Natural killer cell treated with Interleukin-12 subunit alpha and Interleukin-12 subunit beta and Interleukin-15 and Interleukin-18, amount 100 ng/mL, for 72 hours (primary cell): Measurements from ENCODE around the gene GRIK4. TPM values are rescaled to one million over a fixed set of nuclear protein-coding genes. Genes with fewer than 3 reads are reported as not detected.

ENCODE experiments used
- ATAC-seq, 2 donors: fragments of 150-1000 bp; cut with Tn5 transposase in 1 of 2; sonication (Bioruptor Pico), chemical (Tn5 transposase) in 1 of 2; 2 replicates each; pipeline ENCODE4 v1.10.0; 2021
- DNase-seq: peaks from one replicate; pipeline ENCODE4 v3.0.0; 2022; ENCODE audit warnings: low spot score
- H3K27ac Mint-ChIP-seq, 2 donors: 1 replicate in 1 of 2; 2 replicates in 1 of 2; pipeline ENCODE4 v1.8.0; 2022; ENCODE audit warnings: mixed read lengths in 2 of 2, mild to moderate bottlenecking in 1 of 2, moderate library complexity in 1 of 2
- H3K27me3 Mint-ChIP-seq, 2 donors: 1 replicate in 1 of 2; 2 replicates in 1 of 2; pipeline ENCODE4 v1.8.0; 2022; ENCODE audit warnings: mixed read lengths in 2 of 2
- H3K36me3 Mint-ChIP-seq: one replicate; pipeline ENCODE4 v1.8.0; 2022; ENCODE audit warnings: mixed read lengths
- H3K4me1 Mint-ChIP-seq, 2 donors: 1 replicate in 1 of 2; 2 replicates in 1 of 2; pipeline ENCODE4 v1.8.0; 2022; ENCODE audit warnings: low read depth in 2 of 2, mixed read lengths in 2 of 2, mild to moderate bottlenecking in 1 of 2
- H3K4me3 Mint-ChIP-seq: one replicate; pipeline ENCODE4 v1.8.0; 2022; ENCODE audit warnings: mixed read lengths
- H3K9me3 Mint-ChIP-seq: 2 replicates; pipeline ENCODE4 v1.8.0; 2022; ENCODE audit warnings: mixed read lengths
- total RNA-seq, 2 donors: library from RNA; stranded (reverse); gene quantifications; one replicate each; pipeline ENCODE4 v1.2.3, GENCODE V29; 2022

GRIK4 gene
- total RNA-seq, 2 donors from 2014 or later = 1.4 to 1.8 TPM

DNA sequence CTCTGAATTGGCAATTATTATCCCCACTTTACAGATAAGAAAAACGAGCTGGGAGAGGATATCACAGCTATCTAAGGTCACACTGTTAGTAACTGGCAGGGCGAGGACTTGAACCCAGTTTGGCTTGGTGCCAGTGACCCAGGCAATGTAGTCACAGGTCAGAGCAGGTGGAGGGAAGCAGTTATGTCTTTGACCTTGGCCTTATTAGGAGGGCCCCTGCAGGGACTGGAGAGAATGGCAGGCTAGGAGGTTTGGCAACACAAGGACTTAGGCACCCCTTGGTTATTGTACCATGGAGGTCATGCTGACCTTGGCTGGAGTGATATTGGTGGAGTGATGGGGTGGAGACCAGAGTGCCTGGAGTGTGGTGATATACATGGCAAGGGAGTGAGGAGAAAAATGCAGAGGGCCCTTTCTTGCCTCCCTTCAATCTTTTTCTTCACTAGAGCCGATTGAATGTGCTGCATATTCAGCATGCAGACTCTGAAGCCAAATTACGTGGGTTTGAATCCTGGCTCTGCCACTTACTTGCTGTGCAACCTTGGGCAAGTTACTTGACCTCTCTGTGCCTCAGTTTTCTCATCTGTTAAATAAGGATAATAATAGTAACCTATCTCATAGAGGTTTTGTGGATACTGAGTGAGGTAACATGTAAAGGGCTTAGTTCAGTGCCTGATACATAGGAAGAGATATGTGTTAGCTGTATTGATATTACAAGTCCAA lies 419.7 kb downstream of the GRIK4 start:
- Mint-ChIP-seq H3K4me1 (peaks cover 28 to 32% of the 10 kb centered on the region in 2 donors), H3K27me3 (peaks cover 0 to 6% of the 10 kb centered on the region in 2 donors), H3K9me3 (no peaks in the 10 kb centered on the region), H3K4me3 (no peak overlapping the region), H3K36me3 (no peaks in the 10 kb centered on the region), H3K27ac (peak overlapping the region; percentile 32)
- DNase-seq (no peak), ATAC-seq (no peak)

DNA sequence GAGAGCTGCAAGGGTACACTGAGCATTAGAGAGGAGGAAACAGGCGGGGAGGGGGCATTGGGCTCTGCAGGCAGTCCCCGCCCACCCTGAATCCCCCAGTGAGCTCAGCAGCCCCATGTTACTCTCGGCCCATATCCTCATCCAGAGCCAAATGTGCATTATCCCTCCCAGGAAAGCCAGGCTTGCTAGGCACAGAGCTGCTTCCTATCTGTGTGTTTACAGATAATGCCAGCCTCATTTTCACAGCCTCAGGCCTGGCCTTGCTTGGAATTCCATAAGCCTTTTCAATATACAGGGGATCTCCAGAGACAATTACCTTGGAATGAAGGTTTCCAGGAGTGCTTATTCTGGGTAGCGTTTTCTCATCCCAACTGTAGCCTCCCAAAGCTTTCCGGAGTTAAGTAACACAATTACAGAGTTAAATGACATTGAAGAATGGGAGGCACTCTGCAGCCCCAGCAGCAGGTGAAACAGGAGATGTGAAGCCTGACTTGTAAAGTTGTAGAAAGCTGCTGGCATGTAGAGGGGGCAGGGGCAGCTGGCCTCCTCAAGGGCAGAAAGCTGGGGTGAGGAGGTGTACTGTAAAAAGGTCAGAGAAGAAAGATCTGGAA lies 420.9 kb downstream of the GRIK4 start:
- Mint-ChIP-seq H3K27me3 (peaks cover 0 to 6% of the 10 kb centered on the region in 2 donors), H3K9me3 (no peaks in the 10 kb centered on the region), H3K4me3 (no peak overlapping the region), H3K27ac (peak overlapping the region in 1 of 2 donors; percentile 40), H3K36me3 (no peaks in the 10 kb centered on the region), H3K4me1 (peaks cover 21 to 24% of the 10 kb centered on the region in 2 donors)
- DNase-seq (no peak), ATAC-seq (no peak)

DNA sequence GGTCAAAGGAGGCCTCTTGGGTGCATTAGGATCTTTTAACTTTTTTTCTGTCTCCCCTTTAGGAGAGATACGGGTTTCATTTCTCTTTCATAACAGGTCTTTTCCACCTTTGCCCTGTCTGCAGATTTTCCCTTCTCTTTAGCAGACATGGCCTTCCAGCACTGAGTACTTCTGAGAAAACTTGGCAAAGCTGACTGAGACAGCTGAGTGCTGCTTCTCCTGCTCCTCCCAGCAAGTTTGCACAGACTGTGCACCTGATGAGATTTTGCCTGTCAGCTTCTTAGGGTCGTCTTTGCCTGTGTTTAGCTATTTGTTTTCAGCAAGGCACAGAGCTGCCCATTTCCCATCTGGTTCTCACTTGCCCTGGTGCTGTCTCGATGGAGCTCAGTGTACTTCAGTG lies 424.8 kb downstream of the GRIK4 start:
- no peak for DNase-seq
- no peaks in the 10 kb centered on the region for H3K4me1 Mint-ChIP-seq

DNA sequence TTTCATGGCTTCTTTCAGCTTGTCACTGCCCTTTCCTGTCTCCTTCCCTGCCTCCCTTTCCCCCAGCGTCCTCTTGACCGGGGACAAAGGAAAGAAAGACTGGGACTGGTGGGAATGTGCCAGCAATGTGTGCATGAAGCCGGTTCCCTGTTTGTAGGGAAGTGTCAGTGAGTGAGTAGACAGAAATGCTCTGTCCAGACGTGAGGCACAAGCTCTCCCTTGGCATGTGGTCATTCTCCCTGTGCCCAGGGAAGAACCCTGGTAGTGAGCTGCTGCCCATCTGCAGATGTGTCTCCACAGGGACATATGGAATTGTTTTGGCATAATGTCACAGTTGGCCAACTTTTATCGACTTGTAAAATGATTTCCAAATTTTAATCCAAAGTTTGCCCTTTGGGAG lies 426.0 kb downstream of the GRIK4 start:
- H3K27me3 Mint-ChIP-seq = peaks cover 8 to 18% of the 10 kb centered on the region in 2 donors
- H3K4me1 Mint-ChIP-seq = no peaks in the 10 kb centered on the region
- DNase-seq = no peak
- H3K9me3 Mint-ChIP-seq = no peaks in the 10 kb centered on the region
- no peaks in the 10 kb centered on the region for H3K36me3 Mint-ChIP-seq
- ATAC-seq = no peak
- no peak overlapping the region for H3K4me3 Mint-ChIP-seq
- no peak overlapping the region for H3K27ac Mint-ChIP-seq

More for the DNA sequence above, 424.8 kb downstream of the GRIK4 start:
- ATAC-seq = no peak
- H3K27me3 Mint-ChIP-seq = peaks cover 8 to 18% of the 10 kb centered on the region in 2 donors
- no peak overlapping the region for H3K4me3 Mint-ChIP-seq
- H3K27ac Mint-ChIP-seq = peak overlapping the region in 1 of 2 donors; percentile 9
- H3K36me3 Mint-ChIP-seq = no peaks in the 10 kb centered on the region
- H3K9me3 Mint-ChIP-seq = no peaks in the 10 kb centered on the region

DNA sequence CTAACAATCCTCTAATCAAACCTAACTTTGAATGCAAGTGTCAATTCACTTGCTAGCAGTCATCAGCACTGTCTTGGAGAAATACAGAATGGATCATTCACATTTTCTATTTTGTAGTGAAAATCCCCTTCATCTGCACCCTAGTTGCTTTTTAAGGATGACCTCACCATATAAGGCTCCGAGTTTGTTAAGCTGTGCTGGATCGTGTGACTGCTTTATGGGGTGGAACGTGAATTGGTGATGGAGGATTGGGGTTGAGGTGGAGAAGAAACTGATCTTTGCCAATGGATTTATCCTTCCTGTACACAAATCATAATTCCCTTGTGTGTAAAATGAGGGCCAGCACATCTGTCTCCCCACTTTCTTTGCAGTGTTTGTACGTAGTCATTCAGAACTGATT lies 426.7 kb downstream of the GRIK4 start:
- H3K27me3 Mint-ChIP-seq = peaks cover 8 to 18% of the 10 kb centered on the region in 2 donors
- H3K27ac Mint-ChIP-seq = no peak overlapping the region
- DNase-seq (no peak), ATAC-seq (no peak)
- no peak overlapping the region for H3K4me3 Mint-ChIP-seq
- no peaks in the 10 kb centered on the region for H3K36me3 Mint-ChIP-seq
- H3K4me1 Mint-ChIP-seq = no peaks in the 10 kb centered on the region
- H3K9me3 Mint-ChIP-seq = no peaks in the 10 kb centered on the region

DNA sequence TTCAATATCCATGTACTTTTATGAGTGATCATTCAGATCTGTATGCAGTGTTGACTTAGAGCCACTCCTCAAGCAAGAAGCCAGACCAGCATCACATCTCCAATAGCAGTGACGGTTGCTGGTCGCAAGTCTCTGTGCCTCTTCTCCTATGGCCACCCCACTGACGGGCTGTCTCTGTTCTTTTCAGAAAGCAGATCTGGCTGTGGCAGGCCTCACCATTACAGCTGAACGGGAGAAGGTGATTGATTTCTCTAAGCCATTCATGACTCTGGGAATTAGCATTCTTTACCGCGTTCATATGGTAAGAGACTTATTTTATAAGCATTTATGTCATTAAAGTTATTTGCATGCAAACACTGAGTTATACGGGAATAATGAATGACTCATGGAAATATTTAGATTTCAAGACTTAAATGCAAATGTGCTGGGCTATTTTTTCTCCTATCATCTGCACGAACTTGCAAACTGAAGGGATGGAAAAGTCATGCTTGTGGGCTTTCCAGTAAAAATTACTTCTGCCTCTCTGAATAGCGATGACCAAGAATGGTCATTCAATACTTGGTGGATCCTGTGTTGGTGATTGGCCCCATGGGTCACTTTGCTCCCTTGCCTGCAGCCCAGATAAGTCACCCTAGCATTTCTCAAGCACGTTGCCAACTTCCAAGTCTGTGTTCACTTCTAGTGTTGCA lies 428.8 kb downstream of the GRIK4 start:
- Mint-ChIP-seq H3K36me3 (peaks cover 13% of the 10 kb centered on the region), H3K4me1 (peaks cover 0 to 3% of the 10 kb centered on the region in 2 donors), H3K27ac (no peak overlapping the region), H3K4me3 (no peak overlapping the region), H3K27me3 (peaks cover 8 to 14% of the 10 kb centered on the region in 2 donors), H3K9me3 (peaks cover 10% of the 10 kb centered on the region)
- no peak for ATAC-seq
- DNase-seq = no peak

DNA sequence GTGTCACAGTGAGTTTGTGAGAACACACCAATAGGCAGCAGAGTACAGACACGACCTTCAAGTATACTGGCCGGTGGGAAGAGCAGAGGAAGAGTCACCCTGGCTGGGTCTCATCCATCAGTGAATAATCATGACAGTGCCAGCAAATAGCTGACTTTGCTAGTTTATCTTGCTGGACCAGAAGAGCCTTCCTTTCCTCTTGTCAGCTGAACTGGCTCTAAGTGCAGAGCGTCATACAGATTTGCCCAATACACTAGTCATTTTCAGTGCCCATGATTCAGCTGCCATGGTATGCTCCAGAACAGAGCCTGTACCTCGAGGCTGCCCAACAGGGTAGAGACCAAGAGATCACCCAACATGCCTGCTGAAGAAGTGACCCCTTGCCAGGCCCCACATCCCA lies 429.5 kb downstream of the GRIK4 start:
- Mint-ChIP-seq H3K4me1 (peaks cover 0 to 3% of the 10 kb centered on the region in 2 donors), H3K9me3 (peaks cover 10% of the 10 kb centered on the region), H3K27ac (no peak overlapping the region), H3K36me3 (peaks cover 19% of the 10 kb centered on the region), H3K4me3 (no peak overlapping the region), H3K27me3 (peaks cover 8 to 13% of the 10 kb centered on the region in 2 donors)
- DNase-seq (no peak), ATAC-seq (no peak)

DNA sequence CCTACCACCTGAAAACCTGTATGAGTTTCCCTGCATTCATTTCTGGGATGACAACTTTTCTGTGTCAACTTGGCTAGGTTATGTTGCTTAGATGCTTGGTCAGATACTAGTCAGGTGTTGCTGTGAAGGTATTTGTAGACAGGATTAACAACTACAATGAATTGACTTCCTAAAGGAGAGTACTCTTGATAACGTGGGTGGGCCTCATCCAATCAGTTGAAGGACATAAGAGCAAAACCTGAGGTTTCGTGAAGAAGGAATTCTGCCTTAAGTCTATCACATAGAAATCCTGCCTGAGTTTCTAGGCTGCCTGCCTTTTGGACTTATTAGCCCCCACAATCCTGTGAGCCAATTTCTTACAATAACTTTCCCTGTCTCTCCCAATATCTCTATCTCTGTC lies 431.2 kb downstream of the GRIK4 start:
- ATAC-seq (no peak), DNase-seq (no peak)
- H3K27ac Mint-ChIP-seq = no peak overlapping the region
- H3K4me1 Mint-ChIP-seq = peaks cover 0 to 3% of the 10 kb centered on the region in 2 donors
- H3K36me3 Mint-ChIP-seq = peaks cover 19% of the 10 kb centered on the region
- peaks cover 10% of the 10 kb centered on the region for H3K9me3 Mint-ChIP-seq
- H3K4me3 Mint-ChIP-seq = no peak overlapping the region
- H3K27me3 Mint-ChIP-seq = peaks cover 6 to 10% of the 10 kb centered on the region in 2 donors

DNA sequence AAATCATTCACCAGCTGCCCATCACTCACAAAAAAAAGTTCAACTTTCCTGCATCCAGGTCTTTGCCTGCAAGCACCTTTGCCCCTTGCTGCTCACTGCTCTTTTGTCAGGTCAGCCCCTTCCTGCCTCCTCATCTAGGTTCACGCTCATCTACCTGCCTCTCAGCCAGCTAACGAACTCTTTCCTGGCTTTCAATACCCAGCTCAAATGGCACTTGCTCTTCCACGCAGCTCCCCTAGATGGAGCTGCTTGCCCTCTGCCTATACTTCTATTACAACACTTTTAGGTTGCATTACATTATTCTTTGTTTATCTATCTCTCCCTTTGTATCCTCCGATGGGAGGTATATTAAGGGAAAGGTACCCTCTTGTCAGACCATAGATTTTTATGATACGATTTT lies 433.5 kb downstream of the GRIK4 start:
- H3K9me3 Mint-ChIP-seq = peaks cover 10% of the 10 kb centered on the region
- H3K27ac Mint-ChIP-seq = no peak overlapping the region
- DNase-seq (no peak), ATAC-seq (no peak)
- peaks cover 0 to 3% of the 10 kb centered on the region in 2 donors for H3K4me1 Mint-ChIP-seq
- H3K4me3 Mint-ChIP-seq = no peak overlapping the region
- H3K36me3 Mint-ChIP-seq = peaks cover 19% of the 10 kb centered on the region
- H3K27me3 Mint-ChIP-seq = peaks cover 8 to 11% of the 10 kb centered on the region in 2 donors

DNA sequence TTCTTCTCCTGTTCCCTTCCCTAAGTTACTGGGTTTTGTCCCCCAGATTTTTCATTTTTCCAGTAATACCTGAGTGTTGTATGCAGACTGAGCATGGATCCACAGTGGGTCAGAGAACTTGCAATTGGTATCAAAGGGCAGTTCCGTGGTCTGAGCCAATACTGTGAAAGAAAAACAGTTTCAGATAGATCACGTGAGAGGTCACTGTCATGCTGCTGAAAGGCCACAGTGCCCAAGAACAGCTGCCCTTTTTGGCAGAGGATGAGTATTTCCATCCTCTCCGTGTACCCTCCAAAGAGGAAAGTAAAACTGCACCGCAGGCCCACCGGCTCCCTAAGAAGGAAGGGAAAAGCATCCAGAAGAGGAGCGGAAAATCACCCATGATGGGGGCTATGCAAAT lies 439.3 kb downstream of the GRIK4 start:
- no peak overlapping the region for H3K27ac Mint-ChIP-seq
- DNase-seq = no peak

DNA sequence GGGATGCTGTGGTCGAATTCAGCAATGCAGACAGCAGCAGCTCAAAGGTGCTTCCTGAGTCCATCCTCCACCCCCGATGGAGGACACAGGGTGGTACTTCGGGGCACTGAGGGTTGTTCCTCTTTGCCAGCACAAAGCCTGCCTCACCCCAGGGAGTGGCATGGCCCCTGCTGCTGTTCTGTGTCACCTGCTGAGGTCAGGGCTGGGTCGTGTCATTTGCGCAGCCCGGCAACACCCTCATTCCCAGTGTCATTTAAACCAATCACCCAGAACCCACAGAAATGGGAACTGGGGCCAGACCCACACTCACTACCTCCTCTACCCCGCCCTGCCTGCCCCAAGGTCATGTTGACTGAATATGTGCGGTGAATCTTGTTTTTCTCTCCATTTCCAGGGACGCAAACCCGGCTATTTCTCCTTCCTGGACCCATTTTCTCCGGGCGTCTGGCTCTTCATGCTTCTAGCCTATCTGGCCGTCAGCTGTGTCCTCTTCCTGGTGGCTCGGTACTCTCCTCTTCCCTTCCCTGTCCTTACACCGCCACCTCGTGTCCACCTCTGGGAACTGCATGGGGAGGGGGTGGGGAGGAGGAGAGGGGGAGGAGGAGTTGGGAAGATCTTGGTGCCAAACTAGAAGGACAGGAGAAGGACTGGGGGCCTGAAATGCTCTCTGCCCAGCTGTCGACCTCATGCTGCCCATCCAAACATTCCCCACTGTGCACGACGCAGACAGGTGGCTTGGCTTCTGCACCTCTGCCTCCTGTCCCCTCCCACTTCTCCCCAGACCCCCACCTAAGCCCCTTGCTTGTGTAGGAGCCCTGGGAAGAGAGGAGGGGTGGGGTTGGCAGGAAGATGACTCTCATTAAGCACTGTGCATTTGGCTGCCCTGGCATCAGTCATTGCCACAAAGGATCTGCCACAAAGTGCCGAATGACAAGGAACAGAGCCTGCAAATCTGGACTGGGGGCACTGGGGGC lies 441.2 kb downstream of the GRIK4 start:
- Mint-ChIP-seq H3K9me3 (no peaks in the 10 kb centered on the region), H3K36me3 (no peaks in the 10 kb centered on the region), H3K4me1 (peaks cover 24 to 29% of the 10 kb centered on the region in 2 donors), H3K27ac (peak overlapping the region; percentile 33 to 56), H3K4me3 (peak overlapping the region; percentile 88), H3K27me3 (peaks cover 11 to 17% of the 10 kb centered on the region in 2 donors)
- DNase-seq = peak; percentile 67
- ATAC-seq = peak; percentile 80 to 89

More for the DNA sequence above, 439.3 kb downstream of the GRIK4 start:
- H3K9me3 Mint-ChIP-seq = no peaks in the 10 kb centered on the region
- no peak overlapping the region for H3K4me3 Mint-ChIP-seq
- peaks cover under 1% of the 10 kb centered on the region for H3K36me3 Mint-ChIP-seq
- ATAC-seq = no peak
- H3K27me3 Mint-ChIP-seq = peaks cover 11 to 17% of the 10 kb centered on the region in 2 donors
- H3K4me1 Mint-ChIP-seq = peaks cover 13 to 19% of the 10 kb centered on the region in 2 donors

DNA sequence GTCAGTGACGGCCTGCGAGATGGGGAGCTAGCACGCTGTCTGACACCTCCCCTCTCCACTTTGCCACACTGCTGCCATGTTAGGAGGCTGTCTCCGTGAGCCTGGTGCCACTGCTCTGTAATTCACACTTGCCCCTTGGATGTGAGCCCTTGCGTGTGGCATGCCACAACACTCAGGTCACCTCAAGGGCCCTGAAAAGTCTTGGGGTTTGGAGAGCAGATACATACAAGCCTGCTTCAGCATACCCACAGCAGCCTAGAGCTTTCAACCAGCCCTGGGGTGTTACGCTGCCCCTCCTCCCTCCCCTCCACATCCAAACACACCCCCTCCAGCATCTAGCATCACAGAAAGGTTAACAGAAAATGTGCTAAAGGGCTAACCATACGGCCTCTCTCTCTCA lies 442.8 kb downstream of the GRIK4 start:
- Mint-ChIP-seq H3K36me3 (no peaks in the 10 kb centered on the region), H3K9me3 (no peaks in the 10 kb centered on the region), H3K27me3 (peaks cover 2 to 13% of the 10 kb centered on the region in 2 donors), H3K27ac (no peak overlapping the region), H3K4me1 (peaks cover 24 to 30% of the 10 kb centered on the region in 2 donors), H3K4me3 (no peak overlapping the region)
- DNase-seq (no peak), ATAC-seq (no peak)
